ENCODE measurements around the gene LCN6.
A peak's percentile ranks its signal among the peaks of the same experiment; 100 is the strongest.
"Not testable (repeated sequence)": the region's sequence is repeated elsewhere in the genome, so short reads cannot be mapped to it uniquely, and the experiment has no call there.

LCN6 gene

GRCh38 chr9:136792321-136793085, 44.2 kb upstream of the LCN6 start:
- Histone ChIP-seq H3K4me1 (ENCODE audit: insufficient read depth, insufficient read length) (peaks cover 17% of the 10 kb centered on the region), H3K9me3 (ENCODE audit: insufficient read depth, low read length) (no peaks in the 10 kb centered on the region), H3K27me3 (ENCODE audit: insufficient read depth, insufficient read length) (peaks cover 5% of the 10 kb centered on the region), H3K9ac (ENCODE audit: insufficient read length, low read depth) (peak overlapping the region; percentile 24), H3K36me3 (ENCODE audit: insufficient read depth, insufficient read length, low read length) (peaks cover 26% of the 10 kb centered on the region), H3K4me3 (ENCODE audit: insufficient read length, low read depth) (no peak overlapping the region)
- TF ChIP-seq SUZ12 (IDR thresholded peaks at IDR 0.05; ENCODE audit: extremely low read depth, insufficient read depth, insufficient read length) (no peak), YY1 (IDR thresholded peaks at IDR 0.05; ENCODE audit: insufficient read depth, insufficient read length) (no peak)
- DNase-seq (ENCODE audit: low read depth, low spot score), result no peak

GRCh38 chr9:136791516-136792276, 43.4 kb upstream of the LCN6 start:
- TF ChIP-seq YY1 (IDR thresholded peaks at IDR 0.05; ENCODE audit: insufficient read depth, insufficient read length), result no peak
- TF ChIP-seq ZNF274 (IDR thresholded peaks at IDR 0.05; ENCODE audit: low read depth, low read length), result no peak
- TF ChIP-seq SUZ12 (IDR thresholded peaks at IDR 0.05; ENCODE audit: extremely low read depth, insufficient read depth, insufficient read length), result no peak
- Histone ChIP-seq H3K4me3 (ENCODE audit: insufficient read length, low read depth) (peak overlapping the region; percentile 94), H3K27me3 (ENCODE audit: insufficient read depth, insufficient read length) (peaks cover 8% of the 10 kb centered on the region), H3K9ac (ENCODE audit: insufficient read length, low read depth) (peak overlapping the region; percentile 91), H3K9me3 (ENCODE audit: insufficient read depth, low read length) (no peaks in the 10 kb centered on the region), H3K36me3 (ENCODE audit: insufficient read depth, insufficient read length, low read length) (peaks cover 26% of the 10 kb centered on the region), H3K4me1 (ENCODE audit: insufficient read depth, insufficient read length) (peaks cover 17% of the 10 kb centered on the region)
- DNase-seq (ENCODE audit: low read depth, low spot score), result no peak

- Histone ChIP-seq H3K36me3 (ENCODE audit: insufficient read depth, insufficient read length, low read length) (peaks cover 26% of the 10 kb centered on the region), H3K9ac (ENCODE audit: insufficient read length, low read depth) (peak within 1 kb of the TSS; percentile 91), H3K4me1 (ENCODE audit: insufficient read depth, insufficient read length) (peaks cover 13% of the 10 kb centered on the region), H3K4me3 (ENCODE audit: insufficient read length, low read depth) (peak within 1 kb of the TSS; percentile 94), H3K9me3 (ENCODE audit: insufficient read depth, low read length) (no peaks in the 10 kb centered on the region), H3K27me3 (ENCODE audit: insufficient read depth, insufficient read length) (peaks cover 8% of the 10 kb centered on the region)
- DNase-seq (ENCODE audit: low read depth, low spot score), result peak; percentile 99
- TF ChIP-seq ZNF274 (IDR thresholded peaks at IDR 0.05; ENCODE audit: low read depth, low read length), result no peak
- no peak for TF ChIP-seq YY1 (IDR thresholded peaks at IDR 0.05; ENCODE audit: insufficient read depth, insufficient read length)
- no peak for TF ChIP-seq SUZ12 (IDR thresholded peaks at IDR 0.05; ENCODE audit: extremely low read depth, insufficient read depth, insufficient read length)
Observed at GRCh38 chr9:136790640-136791515, 42.6 kb upstream of the LCN6 start, which contains the start of gene TMEM141. Gene TMEM141, plus strand, starts transcription at chr9:136791344. Its CDS starts 27 bp downstream, at chr9:136791371.

GRCh38 chr9:136789523-136789937, 41.2 kb upstream of the LCN6 start:
- H3K36me3 ChIP-seq (ENCODE audit: insufficient read depth, insufficient read length, low read length), result peaks cover 23% of the 10 kb centered on the region
- H3K9me3 ChIP-seq (ENCODE audit: insufficient read depth, low read length), result no peaks in the 10 kb centered on the region
- TF ChIP-seq ZNF274 (IDR thresholded peaks at IDR 0.05; ENCODE audit: low read depth, low read length) (no peak), SUZ12 (IDR thresholded peaks at IDR 0.05; ENCODE audit: extremely low read depth, insufficient read depth, insufficient read length) (no peak), YY1 (IDR thresholded peaks at IDR 0.05; ENCODE audit: insufficient read depth, insufficient read length) (no peak)
- H3K9ac ChIP-seq (ENCODE audit: insufficient read length, low read depth), result no peak overlapping the region
- H3K27me3 ChIP-seq (ENCODE audit: insufficient read depth, insufficient read length), result peaks cover 8% of the 10 kb centered on the region
- DNase-seq (ENCODE audit: low read depth, low spot score), result no peak
- H3K4me1 ChIP-seq (ENCODE audit: insufficient read depth, insufficient read length), result peaks cover 9% of the 10 kb centered on the region
- H3K4me3 ChIP-seq (ENCODE audit: insufficient read length, low read depth), result no peak overlapping the region

GRCh38 chr9:136788644-136789522, 40.6 kb upstream of the LCN6 start:
- H3K9me3 ChIP-seq (ENCODE audit: insufficient read depth, low read length); H3K27me3 ChIP-seq (ENCODE audit: insufficient read depth, insufficient read length); H3K4me1 ChIP-seq (ENCODE audit: insufficient read depth, insufficient read length); H3K9ac ChIP-seq (ENCODE audit: insufficient read length, low read depth); DNase-seq (ENCODE audit: low read depth, low spot score); H3K4me3 ChIP-seq (ENCODE audit: insufficient read length, low read depth): not testable (repeated sequence)
- H3K36me3 ChIP-seq (ENCODE audit: insufficient read depth, insufficient read length, low read length), result peaks cover 20% of the 10 kb centered on the region

- Histone ChIP-seq H3K9me3 (ENCODE audit: insufficient read depth, low read length) (no peaks in the 10 kb centered on the region), H3K27me3 (ENCODE audit: insufficient read depth, insufficient read length) (peaks cover 8% of the 10 kb centered on the region), H3K4me3 (ENCODE audit: insufficient read length, low read depth) (no peak overlapping the region), H3K36me3 (ENCODE audit: insufficient read depth, insufficient read length, low read length) (peaks cover 9% of the 10 kb centered on the region), H3K9ac (ENCODE audit: insufficient read length, low read depth) (no peak overlapping the region), H3K4me1 (ENCODE audit: insufficient read depth, insufficient read length) (peaks cover 5% of the 10 kb centered on the region)
- peak; percentile 65 for DNase-seq (ENCODE audit: low read depth, low spot score)
- no peak for TF ChIP-seq YY1 (IDR thresholded peaks at IDR 0.05; ENCODE audit: insufficient read depth, insufficient read length)
- no peak for TF ChIP-seq SUZ12 (IDR thresholded peaks at IDR 0.05; ENCODE audit: extremely low read depth, insufficient read depth, insufficient read length)
- TF ChIP-seq ZNF274 (IDR thresholded peaks at IDR 0.05; ENCODE audit: low read depth, low read length), result no peak
Observed at GRCh38 chr9:136787690-136788400, 39.5 kb upstream of the LCN6 start.

GRCh38 chr9:136786983-136787382, 38.7 kb upstream of the LCN6 start:
- DNase-seq (ENCODE audit: low read depth, low spot score); H3K27me3 ChIP-seq (ENCODE audit: insufficient read depth, insufficient read length); H3K4me1 ChIP-seq (ENCODE audit: insufficient read depth, insufficient read length): not testable (repeated sequence)

More at GRCh38 chr9:136786983-136787382, 38.7 kb upstream of the LCN6 start:
- H3K4me3 ChIP-seq (ENCODE audit: insufficient read length, low read depth); H3K9ac ChIP-seq (ENCODE audit: insufficient read length, low read depth); H3K36me3 ChIP-seq (ENCODE audit: insufficient read depth, insufficient read length, low read length); H3K9me3 ChIP-seq (ENCODE audit: insufficient read depth, low read length): not testable (repeated sequence)

All from NT2/D1 (cell line).